IPS-18c (cell line): ENCODE results near the gene PRKACB.

Source experiments
- H3K4me3 ChIP-seq: 2 replicates; pipeline ENCODE4 v1.7.0; 2013; ENCODE audit warnings: low read depth, mild to moderate bottlenecking, low read length, moderate library complexity; ENCODE audit not compliant: insufficient read depth
- H3K9me3 ChIP-seq: one replicate; pipeline ENCODE4 v1.6.1; 2013; ENCODE audit warnings: mild to moderate bottlenecking, low read length, moderate library complexity; ENCODE audit not compliant: control insufficient read depth, insufficient read depth

PRKACB gene

DNA sequence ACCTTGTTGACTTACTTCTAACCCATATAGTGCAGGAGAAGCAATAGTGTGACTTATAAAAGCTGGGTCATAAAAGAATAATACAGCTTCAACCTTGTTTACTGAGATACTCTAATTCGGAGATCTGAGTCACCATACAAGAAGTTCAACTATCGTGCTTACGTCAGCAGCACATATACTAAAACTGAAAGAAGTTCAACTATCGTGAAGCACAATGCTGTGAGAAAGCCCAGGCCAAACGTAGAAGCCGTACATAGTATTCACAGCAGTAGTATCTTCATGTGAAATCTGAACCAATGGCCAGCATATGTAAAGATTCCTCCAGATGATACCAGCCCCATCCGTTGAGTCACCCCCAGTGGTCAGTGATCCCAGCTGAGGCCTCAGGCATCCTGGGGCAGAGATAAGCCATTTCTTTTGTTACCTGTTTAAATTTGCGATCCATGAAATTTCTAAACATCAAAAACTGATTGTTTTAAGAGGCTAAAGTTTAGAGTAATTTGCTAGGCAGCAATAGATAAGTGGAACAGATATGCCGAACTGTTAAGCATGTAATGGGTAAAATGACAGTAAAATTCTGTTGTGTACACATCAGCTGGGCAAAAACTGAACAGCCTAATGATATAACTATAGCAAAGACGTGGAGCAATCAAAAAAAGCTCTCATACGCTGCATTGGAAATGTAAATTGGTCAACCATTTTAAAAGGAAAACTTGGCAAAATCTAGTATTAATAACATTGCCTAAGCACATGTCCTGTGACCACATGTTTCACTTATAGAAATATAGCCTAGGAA, 103.6 kb downstream of the PRKACB start:
- H3K4me3 ChIP-seq = no peak overlapping the region
- peaks cover 2% of the 10 kb centered on the region for H3K9me3 ChIP-seq

DNA sequence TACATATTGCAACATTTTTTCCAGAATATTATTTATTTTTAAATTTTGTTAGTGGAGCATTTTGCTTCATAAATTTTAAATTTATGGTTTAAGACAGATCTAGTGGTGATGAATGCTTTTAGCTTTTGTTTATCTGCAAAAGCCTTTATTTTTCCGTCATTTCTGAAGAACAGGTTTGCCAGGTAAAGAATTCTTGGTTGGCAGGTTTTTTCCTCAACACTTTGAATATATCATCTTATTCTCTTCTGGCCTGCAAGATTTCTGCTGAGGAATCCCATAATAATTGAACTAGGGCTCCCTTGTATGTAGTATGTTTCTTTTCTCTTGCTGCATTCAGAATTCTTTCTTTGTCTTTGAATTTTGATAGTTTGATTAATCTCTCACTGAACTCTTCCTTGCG, 106.6 kb downstream of the PRKACB start:
- H3K4me3 ChIP-seq = no peak overlapping the region
- H3K9me3 ChIP-seq = peaks cover 2% of the 10 kb centered on the region

DNA sequence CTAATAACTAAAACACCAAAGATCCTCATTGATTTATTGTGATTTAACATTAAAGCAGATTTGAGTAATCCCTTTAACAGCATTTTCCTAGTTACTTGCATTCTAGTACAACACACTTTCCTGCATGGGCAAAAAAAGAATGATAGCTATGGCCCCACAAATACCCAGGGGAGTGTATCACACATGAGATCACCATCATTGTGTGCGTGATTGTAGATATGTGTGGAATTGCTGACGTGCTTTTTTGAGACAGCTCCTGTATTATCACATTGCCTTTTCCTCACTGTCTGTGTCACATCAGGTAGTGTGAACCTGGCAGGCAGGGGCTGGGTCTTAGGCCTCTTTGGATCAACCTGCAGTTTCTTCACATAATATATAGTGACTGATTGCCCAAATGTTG, 109.0 kb downstream of the PRKACB start:
- Histone ChIP-seq H3K4me3 (no peak overlapping the region), H3K9me3 (peaks cover 2% of the 10 kb centered on the region)

DNA sequence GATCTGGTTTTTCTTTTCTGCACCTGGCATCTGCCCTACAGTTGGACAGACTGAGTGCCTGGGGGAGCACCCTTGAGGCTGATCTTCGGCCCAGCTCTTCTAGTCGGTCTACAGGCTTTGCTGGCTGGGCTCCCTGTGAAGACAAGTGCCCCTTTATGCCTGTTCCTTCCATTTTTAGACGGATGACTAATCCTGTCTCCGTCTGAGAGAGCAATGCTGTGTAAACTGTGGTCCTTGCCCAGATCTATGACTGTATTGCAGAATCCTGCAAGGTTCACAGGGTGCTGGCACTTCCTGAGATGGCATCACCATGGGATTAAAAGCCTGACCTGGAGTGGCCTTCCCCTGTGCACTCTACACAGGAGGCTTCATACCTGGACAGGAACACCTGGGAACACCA, 109.8 kb downstream of the PRKACB start:
- H3K4me3 ChIP-seq = no peak overlapping the region
- peaks cover 2% of the 10 kb centered on the region for H3K9me3 ChIP-seq

DNA sequence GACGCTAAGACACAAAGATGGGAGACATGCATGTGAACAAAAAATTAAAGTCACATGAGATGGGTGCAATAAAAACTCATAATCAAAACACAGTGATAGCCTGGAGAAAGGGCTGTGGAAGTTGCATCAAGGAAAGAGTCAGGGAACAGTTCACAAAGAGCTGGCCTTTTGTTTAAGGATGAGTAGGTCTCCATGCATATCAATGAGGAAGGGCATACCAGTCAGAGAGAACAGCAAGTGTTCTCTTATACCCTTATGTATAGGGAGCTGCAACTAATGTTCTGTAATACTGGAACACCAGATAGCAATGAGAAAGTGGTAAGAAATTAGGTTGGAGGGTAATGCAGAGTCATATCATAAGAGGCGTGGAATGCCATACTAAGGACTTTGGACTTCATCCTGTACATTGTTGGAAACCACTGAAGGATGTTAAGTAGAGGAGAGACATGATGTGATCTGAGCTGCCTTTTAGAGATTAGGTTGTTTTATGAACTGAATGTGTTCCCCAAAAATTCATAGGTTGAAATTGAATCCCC, 110.7 kb downstream of the PRKACB start:
- Histone ChIP-seq H3K4me3 (no peak overlapping the region), H3K9me3 (peaks cover 2% of the 10 kb centered on the region)

DNA sequence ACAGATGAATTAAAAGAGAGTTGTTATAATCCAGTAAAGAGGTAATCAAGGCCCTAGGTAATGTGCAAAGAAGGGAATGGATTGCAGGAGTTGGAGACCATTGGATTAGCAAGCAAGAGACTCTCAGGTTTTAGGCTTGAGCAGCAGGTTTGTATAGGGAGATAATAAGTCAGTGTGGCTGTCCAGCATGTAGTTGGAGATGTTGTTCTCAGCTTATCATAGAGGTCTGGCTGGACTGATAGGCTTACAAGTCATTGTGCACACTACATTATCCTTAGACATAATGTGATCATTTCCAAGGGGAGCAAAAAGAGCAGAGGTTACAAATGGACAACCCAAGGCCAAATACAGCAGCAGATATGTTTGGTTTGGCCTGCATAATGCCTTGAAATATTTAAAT, 111.5 kb downstream of the PRKACB start:
- no peak overlapping the region for H3K4me3 ChIP-seq
- H3K9me3 ChIP-seq = peaks cover 2% of the 10 kb centered on the region

DNA sequence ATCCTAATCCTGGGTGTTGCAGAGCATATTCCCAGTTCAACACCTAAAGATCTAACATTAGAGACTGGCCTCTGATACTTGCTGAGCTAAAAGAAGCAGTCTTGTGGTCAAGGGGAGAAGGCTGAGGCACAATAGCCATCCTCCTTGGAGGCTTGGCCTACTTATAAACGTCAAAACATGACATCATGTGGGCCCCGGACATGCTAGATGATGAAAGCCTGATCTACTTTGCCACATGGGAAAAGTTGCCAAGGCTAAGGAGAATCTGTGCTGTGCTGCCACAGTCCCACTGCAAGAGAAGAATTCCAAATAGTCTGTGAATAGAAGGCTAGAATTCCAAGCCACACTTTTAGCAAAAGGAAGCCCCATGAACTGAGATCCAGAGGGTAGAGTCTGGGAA, 113.5 kb downstream of the PRKACB start:
- Histone ChIP-seq H3K4me3 (no peak overlapping the region), H3K9me3 (no peaks in the 10 kb centered on the region)

DNA sequence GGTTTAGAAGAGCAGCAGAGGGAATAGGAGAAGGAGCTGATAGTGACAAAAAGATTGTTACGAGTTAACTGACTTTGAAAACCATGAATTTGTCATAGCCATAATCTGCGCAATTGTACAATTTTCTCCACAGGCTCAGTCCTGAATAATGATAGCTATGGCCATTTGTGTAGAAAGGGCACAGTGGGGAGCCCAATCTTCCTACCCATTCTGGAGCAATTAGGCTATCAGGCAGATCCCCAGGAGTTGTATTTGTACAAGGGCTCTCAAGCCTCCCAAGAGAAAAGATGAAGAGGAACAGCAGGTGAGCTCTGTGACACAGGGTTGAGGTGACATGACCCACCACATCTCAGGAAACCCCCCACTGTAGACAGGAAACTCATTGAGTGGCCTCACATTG, 115.3 kb downstream of the PRKACB start:
- no peaks in the 10 kb centered on the region for H3K9me3 ChIP-seq
- H3K4me3 ChIP-seq = no peak overlapping the region

DNA sequence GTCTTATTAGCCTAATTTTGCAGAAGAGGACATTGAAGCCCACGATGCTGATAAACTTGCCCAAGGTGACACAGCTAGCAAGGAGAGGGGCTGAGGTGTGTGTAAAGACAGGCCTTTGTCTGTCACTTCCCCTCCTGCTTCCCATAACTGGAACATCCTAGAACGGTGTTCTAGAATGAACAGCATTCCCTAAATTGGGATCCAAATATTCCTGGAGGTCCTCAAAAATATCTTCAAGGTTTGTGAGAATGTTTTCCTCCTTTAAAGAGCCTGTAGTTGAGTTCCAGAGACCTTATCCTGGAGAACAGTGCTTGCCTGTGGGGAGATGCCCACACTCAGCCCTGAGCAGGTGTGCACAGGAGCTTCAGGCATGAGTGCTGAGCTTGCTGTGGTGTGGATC, 115.9 kb downstream of the PRKACB start:
- no peak overlapping the region for H3K4me3 ChIP-seq

DNA sequence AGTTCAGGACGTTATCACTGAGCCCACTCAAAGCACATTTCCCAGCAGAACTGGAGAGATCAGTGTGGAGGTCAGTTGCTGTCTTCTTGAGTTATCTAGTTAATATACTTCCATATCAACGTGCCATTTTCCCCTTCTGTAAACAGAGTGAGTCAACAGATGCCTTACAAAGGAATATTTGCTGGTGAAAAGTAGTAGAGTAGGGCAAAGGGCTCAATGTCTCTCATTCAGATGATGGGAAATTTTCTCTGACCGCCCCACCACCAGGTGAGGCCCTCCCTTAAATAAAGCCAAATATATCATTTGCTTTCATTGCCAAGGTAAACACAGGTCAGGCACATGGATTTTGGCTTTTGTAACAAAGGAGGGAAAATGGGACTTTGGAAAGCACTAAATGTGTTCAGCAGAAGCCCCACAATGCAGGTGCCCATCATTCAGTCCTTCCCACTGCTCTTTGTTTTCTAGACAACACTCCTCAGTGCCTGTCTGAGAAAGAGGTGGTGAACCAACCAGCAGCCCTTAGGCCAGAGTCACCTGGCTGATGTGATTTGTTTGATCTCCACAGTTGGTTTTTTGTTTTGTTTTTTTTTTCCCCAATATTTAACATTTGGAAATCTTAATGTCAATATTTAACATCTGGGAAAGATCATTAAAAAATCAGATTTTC, 116.9 kb downstream of the PRKACB start:
- Histone ChIP-seq H3K9me3 (no peaks in the 10 kb centered on the region), H3K4me3 (no peak overlapping the region)

More for the DNA sequence above, 115.9 kb downstream of the PRKACB start:
- no peaks in the 10 kb centered on the region for H3K9me3 ChIP-seq

DNA sequence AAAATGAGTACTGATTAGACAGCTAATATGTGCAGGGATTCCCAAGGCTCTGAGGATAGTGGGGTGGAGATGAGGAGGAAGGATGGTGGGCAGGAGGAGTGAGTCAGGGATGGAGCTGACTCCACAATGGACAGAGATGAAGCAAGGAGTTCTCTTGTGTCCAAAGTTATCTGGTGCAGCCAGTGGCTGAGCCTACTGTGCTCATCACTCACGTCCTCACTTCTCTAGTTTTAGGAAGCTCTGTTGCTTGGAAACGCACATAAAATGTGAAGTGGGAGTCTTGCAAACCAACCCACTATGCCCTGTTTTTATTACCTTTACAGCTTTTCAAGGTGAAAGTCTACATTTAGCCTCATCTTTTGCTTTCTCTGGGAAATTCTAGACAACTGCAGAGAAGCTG, 120.9 kb downstream of the PRKACB start:
- Histone ChIP-seq H3K4me3 (no peak overlapping the region), H3K9me3 (no peaks in the 10 kb centered on the region)

DNA sequence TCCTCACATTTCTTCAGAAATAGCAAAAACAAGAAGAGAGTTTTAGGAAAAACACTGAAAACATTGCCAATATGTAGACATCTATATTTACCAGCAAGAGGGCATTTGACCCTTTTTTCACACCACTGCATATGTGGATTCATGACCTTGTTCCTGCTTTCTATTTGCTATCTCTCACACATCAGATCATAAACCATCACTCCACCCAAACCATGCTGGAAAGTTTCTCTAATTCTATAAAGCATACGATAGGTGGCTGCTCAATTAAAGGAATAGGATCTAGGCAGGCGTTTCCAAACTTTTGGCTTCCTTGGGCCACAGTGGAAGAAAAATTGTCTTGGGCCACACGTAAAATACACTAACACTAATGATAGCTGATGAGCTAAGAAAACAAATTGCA, 121.8 kb downstream of the PRKACB start:
- Histone ChIP-seq H3K9me3 (no peaks in the 10 kb centered on the region), H3K4me3 (no peak overlapping the region)

DNA sequence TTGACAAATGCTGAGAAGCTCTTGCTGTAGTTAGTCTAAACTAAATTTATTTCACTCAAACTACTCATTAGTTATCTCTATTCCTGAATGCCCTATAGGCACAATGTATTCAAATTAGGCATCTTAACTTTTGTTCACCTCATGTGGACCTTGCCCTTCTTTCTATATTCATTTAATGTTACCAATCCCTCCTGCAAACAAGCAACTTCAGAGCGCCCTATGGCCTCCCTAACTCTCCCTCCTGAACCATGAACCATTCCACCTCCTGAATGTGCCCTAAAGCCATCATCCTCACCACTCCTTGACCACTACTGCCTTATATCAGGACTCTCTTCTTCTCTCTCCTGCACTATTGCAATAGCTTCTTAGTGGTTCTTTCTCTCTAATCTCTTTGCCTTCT, 122.7 kb downstream of the PRKACB start:
- Histone ChIP-seq H3K4me3 (no peak overlapping the region), H3K9me3 (no peaks in the 10 kb centered on the region)

DNA sequence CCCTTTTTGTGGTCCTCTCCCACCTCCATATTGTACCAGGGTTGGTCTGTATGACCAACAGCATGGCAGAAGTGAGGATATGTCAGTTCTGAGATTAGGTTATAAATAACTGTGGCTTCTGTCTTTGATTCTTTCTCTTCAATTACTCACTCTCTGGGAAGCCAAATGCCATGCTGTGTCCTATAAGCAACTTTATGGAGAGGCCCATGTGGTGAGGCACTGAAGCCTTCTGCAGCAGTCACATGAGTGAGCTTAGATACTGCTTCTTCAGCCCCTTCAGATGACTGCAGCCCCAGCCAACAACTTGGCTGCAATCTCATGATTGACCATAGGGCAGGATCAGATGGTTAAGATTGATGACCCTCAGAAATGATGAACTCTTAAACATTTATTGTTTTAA, 123.4 kb downstream of the PRKACB start:
- Histone ChIP-seq H3K4me3 (no peak overlapping the region), H3K9me3 (no peaks in the 10 kb centered on the region)

DNA sequence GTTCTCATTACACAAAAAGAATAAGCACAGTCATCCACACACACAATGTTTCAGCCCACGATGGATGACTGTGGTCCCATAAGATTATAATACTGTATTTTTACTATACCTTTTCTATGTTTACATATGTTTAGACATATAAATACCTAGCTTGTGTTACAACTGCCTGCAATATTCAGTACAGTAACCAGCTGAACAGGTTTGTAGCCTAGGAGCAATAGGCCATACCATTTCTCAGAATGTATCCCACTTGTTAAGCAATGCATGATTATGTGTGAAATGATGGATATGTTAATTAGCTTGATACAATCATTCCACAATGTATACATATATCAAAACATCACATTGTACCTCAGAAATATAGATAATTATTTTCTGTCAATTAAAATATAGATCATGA, 124.3 kb downstream of the PRKACB start:
- Histone ChIP-seq H3K9me3 (peaks cover 3% of the 10 kb centered on the region), H3K4me3 (no peak overlapping the region)

DNA sequence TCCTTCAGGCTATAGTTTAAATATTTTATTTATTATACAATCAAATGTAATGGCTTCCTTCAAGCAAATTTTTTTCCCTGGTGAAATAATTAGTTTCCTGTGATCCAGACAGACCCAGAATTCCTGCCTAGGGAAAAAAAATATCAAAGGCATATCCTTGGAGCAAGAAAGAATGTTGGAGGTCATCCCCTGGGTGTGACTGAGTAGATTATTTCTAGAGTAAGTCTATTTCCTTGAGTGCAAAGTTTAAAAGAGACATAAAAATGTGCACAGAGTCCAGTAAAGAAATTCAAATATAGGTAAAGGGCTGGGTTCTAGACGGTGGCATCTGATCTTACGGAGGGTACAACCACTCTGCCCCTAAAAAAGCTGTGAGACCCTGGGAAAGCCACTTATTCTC, 125.2 kb downstream of the PRKACB start:
- no peak overlapping the region for H3K4me3 ChIP-seq

DNA sequence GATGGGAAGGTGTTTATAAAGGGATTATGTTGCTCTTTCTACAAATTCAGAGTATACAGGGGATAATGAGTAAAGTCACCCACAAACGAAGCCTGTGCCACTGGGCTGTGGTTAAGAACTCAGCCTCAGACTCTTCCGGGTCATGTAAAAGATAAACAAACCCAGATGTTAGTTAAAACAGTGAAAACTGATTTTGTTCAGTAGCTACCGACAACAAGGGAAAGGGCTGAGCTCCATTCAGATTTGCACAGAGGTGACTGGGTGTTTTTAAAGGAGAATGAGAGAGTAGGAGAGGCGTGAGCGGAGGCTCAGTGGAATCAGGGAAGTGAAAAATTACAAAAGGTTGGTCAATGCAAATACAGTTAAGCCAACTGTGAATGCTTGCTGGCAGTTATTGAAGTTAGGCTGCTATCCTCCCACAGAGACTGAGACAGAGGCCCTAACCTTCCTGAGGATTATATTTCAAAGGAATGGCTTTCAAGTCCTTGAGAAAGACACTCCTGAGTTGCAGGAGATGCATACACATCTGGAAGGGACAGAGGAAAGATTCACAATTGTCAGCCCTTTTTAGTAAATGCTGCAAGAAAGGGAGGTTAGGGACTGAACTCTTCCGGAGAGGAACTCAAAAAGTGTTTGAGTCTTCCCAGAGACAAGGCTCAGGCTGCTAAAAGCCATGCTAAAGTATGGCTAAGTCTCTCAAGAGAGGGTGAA, 127.5 kb downstream of the PRKACB start:
- H3K4me3 ChIP-seq = no peak overlapping the region

More for the DNA sequence above, 125.2 kb downstream of the PRKACB start:
- peaks cover 5% of the 10 kb centered on the region for H3K9me3 ChIP-seq

DNA sequence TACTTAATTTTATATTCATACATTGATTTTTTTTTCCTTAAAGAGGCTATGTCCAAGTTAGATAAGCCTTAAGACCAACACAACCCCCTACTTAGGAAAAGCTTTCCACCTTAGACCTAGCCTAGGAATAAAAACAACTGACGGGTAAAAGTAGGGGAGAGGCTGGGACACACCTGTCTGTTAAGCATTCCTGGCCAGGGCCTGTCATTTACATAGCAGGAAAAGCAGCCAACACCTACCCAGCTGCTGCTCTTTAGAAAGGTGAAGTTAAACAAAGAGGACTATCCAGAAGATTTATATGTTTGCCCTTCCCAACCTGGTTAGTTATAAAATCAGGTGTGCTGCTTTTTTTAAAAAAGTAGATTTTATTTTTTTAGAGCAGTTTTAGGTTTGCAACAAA, 128.3 kb downstream of the PRKACB start:
- Histone ChIP-seq H3K4me3 (no peak overlapping the region), H3K9me3 (peaks cover 5% of the 10 kb centered on the region)

More for the DNA sequence above, 127.5 kb downstream of the PRKACB start:
- peaks cover 5% of the 10 kb centered on the region for H3K9me3 ChIP-seq
